ENCODE measurements around the gene ZNF385B.

ZNF385B gene

DNA sequence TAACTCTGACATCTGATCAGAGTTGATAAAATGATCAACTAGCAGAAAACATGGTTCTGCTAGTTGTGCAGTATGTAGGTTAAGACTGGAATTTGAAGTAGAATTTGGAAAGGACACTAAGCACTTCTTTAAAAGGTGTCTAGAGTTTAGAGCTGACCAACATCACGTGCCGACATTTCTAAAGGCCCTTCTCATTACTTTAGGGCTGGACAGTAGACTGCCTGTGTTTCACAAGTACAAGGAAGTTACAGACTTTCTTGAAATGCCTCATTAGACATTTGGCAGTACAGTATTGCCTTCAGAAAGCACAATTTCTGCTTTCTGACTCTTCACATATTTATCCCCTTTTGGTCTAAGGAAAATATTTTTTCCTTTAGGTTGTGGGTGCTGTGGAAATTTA is 255.3 kb downstream of the ZNF385B start:
- no peaks in the 10 kb centered on the region for H3K79me2 ChIP-seq (ENCODE audit: insufficient read depth, low read length)
- no peaks in the 10 kb centered on the region for H3K27me3 ChIP-seq (ENCODE audit: insufficient read depth, low read length)

DNA sequence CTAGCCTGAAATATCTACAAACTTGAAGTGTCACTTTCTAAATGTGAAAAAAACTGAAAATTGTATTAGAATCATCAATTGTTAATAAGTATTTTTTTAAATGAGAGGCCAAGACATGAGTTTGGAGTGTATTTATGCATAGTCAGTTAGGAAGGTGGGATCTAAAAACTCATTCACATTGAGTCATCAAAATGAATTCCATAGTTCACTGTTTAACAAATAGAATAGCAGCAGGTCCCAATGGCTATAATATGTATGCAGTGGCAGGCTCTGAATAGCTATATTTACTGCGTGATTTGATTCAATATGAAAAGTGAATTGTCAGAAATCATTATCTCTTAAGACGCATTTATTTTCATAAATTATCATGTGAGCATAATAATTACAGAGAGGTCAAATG is 256.1 kb downstream of the ZNF385B start:
- no peak overlapping the region for H3K27ac ChIP-seq (ENCODE audit: low read depth, low read length, poor library complexity, severe bottlenecking)
- H3K4me2 ChIP-seq (ENCODE audit: low read length), result no peak overlapping the region
- H2AFZ ChIP-seq (ENCODE audit: low read length), result no peak overlapping the region
- H3K27me3 ChIP-seq (ENCODE audit: insufficient read depth, low read length), result no peaks in the 10 kb centered on the region
- no peaks in the 10 kb centered on the region for H3K79me2 ChIP-seq (ENCODE audit: insufficient read depth, low read length)
- H3K4me3 ChIP-seq (ENCODE audit: low read depth, low read length, poor library complexity, severe bottlenecking), result no peak overlapping the region
- H3K36me3 ChIP-seq (ENCODE audit: insufficient read depth, low read length), result no peaks in the 10 kb centered on the region
- no peaks in the 10 kb centered on the region for H3K9me2 ChIP-seq (ENCODE audit: low read depth, low read length)
- no peaks in the 10 kb centered on the region for H4K20me1 ChIP-seq (ENCODE audit: insufficient read depth, low read length)
- H3K4me1 ChIP-seq (ENCODE audit: insufficient read depth, low read length, severe bottlenecking), result no peaks in the 10 kb centered on the region
- no peaks in the 10 kb centered on the region for H3K9me3 ChIP-seq (ENCODE audit: low read length)
- H3K9ac ChIP-seq (ENCODE audit: low read length), result no peak overlapping the region
- no peak for TF ChIP-seq EZH2 (IDR thresholded peaks at IDR 0.05; ENCODE audit: borderline replicate concordance, low read length)
- TF ChIP-seq, protein P1, sequence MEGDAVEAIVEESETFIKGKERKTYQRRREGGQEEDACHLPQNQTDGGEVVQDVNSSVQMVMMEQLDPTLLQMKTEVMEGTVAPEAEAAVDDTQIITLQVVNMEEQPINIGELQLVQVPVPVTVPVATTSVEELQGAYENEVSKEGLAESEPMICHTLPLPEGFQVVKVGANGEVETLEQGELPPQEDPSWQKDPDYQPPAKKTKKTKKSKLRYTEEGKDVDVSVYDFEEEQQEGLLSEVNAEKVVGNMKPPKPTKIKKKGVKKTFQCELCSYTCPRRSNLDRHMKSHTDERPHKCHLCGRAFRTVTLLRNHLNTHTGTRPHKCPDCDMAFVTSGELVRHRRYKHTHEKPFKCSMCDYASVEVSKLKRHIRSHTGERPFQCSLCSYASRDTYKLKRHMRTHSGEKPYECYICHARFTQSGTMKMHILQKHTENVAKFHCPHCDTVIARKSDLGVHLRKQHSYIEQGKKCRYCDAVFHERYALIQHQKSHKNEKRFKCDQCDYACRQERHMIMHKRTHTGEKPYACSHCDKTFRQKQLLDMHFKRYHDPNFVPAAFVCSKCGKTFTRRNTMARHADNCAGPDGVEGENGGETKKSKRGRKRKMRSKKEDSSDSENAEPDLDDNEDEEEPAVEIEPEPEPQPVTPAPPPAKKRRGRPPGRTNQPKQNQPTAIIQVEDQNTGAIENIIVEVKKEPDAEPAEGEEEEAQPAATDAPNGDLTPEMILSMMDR (IDR thresholded peaks at IDR 0.05; ENCODE audit: low read length), result no peak
- no peaks in the 10 kb centered on the region for H3F3A ChIP-seq (ENCODE audit: insufficient read depth, low read length)

More for the DNA sequence above, 255.3 kb downstream of the ZNF385B start:
- Histone ChIP-seq H2AFZ (ENCODE audit: low read length) (no peak overlapping the region), H3F3A (ENCODE audit: insufficient read depth, low read length) (no peaks in the 10 kb centered on the region), H3K4me2 (ENCODE audit: low read length) (no peak overlapping the region), H4K20me1 (ENCODE audit: insufficient read depth, low read length) (no peaks in the 10 kb centered on the region), H3K9ac (ENCODE audit: low read length) (no peak overlapping the region), H3K9me3 (ENCODE audit: low read length) (no peaks in the 10 kb centered on the region), H3K4me3 (ENCODE audit: low read depth, low read length, poor library complexity, severe bottlenecking) (no peak overlapping the region), H3K9me2 (ENCODE audit: low read depth, low read length) (no peaks in the 10 kb centered on the region), H3K36me3 (ENCODE audit: insufficient read depth, low read length) (no peaks in the 10 kb centered on the region), H3K4me1 (ENCODE audit: insufficient read depth, low read length, severe bottlenecking) (no peaks in the 10 kb centered on the region), H3K27ac (ENCODE audit: low read depth, low read length, poor library complexity, severe bottlenecking) (no peak overlapping the region)
- TF ChIP-seq EZH2 (IDR thresholded peaks at IDR 0.05; ENCODE audit: borderline replicate concordance, low read length), result no peak

DNA sequence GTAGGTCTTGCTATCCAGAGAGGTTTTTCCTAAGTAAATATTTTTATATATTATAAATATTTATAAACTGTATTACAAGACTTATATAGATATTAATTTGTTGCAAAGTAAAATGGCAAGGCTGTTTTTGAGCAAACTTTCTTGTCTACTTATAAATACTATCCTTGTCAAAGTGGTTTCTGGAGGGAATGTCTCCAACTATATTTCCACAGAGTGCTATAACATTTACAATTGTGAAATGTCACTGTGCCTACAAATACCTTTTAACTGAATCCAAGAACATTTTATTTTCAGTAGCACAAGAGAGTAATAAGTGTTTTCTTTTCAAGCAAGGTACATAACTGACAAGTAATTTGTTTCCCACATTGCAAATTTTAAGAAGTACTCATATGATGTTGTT is 256.8 kb downstream of the ZNF385B start:
- Histone ChIP-seq H3K4me1 (ENCODE audit: insufficient read depth, low read length, severe bottlenecking) (no peaks in the 10 kb centered on the region), H4K20me1 (ENCODE audit: insufficient read depth, low read length) (no peaks in the 10 kb centered on the region), H3K9ac (ENCODE audit: low read length) (no peak overlapping the region), H3K9me3 (ENCODE audit: low read length) (no peaks in the 10 kb centered on the region), H3K27me3 (ENCODE audit: insufficient read depth, low read length) (no peaks in the 10 kb centered on the region), H3F3A (ENCODE audit: insufficient read depth, low read length) (no peaks in the 10 kb centered on the region), H3K4me2 (ENCODE audit: low read length) (no peak overlapping the region), H3K79me2 (ENCODE audit: insufficient read depth, low read length) (no peaks in the 10 kb centered on the region), H2AFZ (ENCODE audit: low read length) (no peak overlapping the region), H3K27ac (ENCODE audit: low read depth, low read length, poor library complexity, severe bottlenecking) (no peak overlapping the region), H3K9me2 (ENCODE audit: low read depth, low read length) (no peaks in the 10 kb centered on the region), H3K4me3 (ENCODE audit: low read depth, low read length, poor library complexity, severe bottlenecking) (no peak overlapping the region), H3K36me3 (ENCODE audit: insufficient read depth, low read length) (no peaks in the 10 kb centered on the region)
- TF ChIP-seq, protein P1 (IDR thresholded peaks at IDR 0.05; ENCODE audit: low read length), result no peak
- no peak for TF ChIP-seq EZH2 (IDR thresholded peaks at IDR 0.05; ENCODE audit: borderline replicate concordance, low read length)

DNA sequence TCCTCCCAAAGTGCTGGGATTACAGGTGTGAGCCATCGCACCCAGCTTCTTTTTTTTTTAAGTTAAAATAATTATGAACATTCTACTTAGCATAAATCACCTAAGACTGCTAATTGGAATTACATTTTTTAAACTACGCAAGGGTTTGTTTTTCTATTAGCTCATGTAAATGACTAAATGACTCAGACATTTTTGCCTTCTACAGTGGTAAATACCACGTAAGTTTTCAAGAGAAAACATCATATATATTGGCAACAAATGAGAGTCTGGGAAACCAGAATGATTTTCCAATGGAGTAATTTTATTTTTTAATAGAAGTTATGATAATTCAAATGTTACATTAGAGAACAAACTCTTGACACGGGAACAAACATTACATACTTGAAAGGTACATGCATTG is 259.0 kb downstream of the ZNF385B start:
- Histone ChIP-seq H3K9me3 (ENCODE audit: low read length) (no peaks in the 10 kb centered on the region), H3K4me3 (ENCODE audit: low read depth, low read length, poor library complexity, severe bottlenecking) (no peak overlapping the region), H3K4me1 (ENCODE audit: insufficient read depth, low read length, severe bottlenecking) (no peaks in the 10 kb centered on the region), H4K20me1 (ENCODE audit: insufficient read depth, low read length) (no peaks in the 10 kb centered on the region), H3K9me2 (ENCODE audit: low read depth, low read length) (no peaks in the 10 kb centered on the region), H3K27ac (ENCODE audit: low read depth, low read length, poor library complexity, severe bottlenecking) (no peak overlapping the region), H3K9ac (ENCODE audit: low read length) (no peak overlapping the region), H3F3A (ENCODE audit: insufficient read depth, low read length) (no peaks in the 10 kb centered on the region), H3K4me2 (ENCODE audit: low read length) (no peak overlapping the region), H3K79me2 (ENCODE audit: insufficient read depth, low read length) (no peaks in the 10 kb centered on the region), H2AFZ (ENCODE audit: low read length) (no peak overlapping the region), H3K27me3 (ENCODE audit: insufficient read depth, low read length) (no peaks in the 10 kb centered on the region), H3K36me3 (ENCODE audit: insufficient read depth, low read length) (no peaks in the 10 kb centered on the region)
- no peak for TF ChIP-seq EZH2 (IDR thresholded peaks at IDR 0.05; ENCODE audit: borderline replicate concordance, low read length)
- TF ChIP-seq, protein P1 (IDR thresholded peaks at IDR 0.05; ENCODE audit: low read length), result no peak

All from OCI-LY1 (cell line).